Omental fat pad (tissue), 4 donors: ENCODE data around the gene AFAP1. TPM values are rescaled to one million over a fixed set of nuclear protein-coding genes. Genes with fewer than 3 reads are reported as not detected.

Experiments used
- ATAC-seq: fragments of 150-250 bp; one replicate; pipeline ENCODE4 v1.9.1; 2016; ENCODE audit warnings: mild to moderate bottlenecking, moderate library complexity; ENCODE audit not compliant: low FRiP score
- DNase-seq: peaks from one replicate; pipeline ENCODE4 v3.0.0-alpha.2; 2019; ENCODE audit warnings: low spot score
- CTCF ChIP-seq, 3 donors: fragments of 450-650 bp; IDR thresholded peaks; one replicate each; pipeline ENCODE4 v1.5.1; 2016 to 2017; ENCODE audit warnings: antibody characterized with exemption in 3 of 3, mild to moderate bottlenecking in 3 of 3, moderate library complexity in 2 of 3
- total RNA-seq, 4 donors: library from RNA; depleted of rRNA; stranded (reverse); fragments of >200 nt; gene quantifications; one replicate each; pipeline ENCODE4 v1.1.0, GENCODE V29; 2016

Gene AFAP1
- total RNA-seq, 4 donors from 2014 or later: 24.6 to 35.5 (median 26.9) TPM

- DNase-seq (no peak), ATAC-seq (no peak)
- TF ChIP-seq CTCF (IDR thresholded peaks at IDR 0.05): no peak
These were observed 99.8 kb downstream of the AFAP1 start for GRCh38 chr4:7839856-7840255.

- ATAC-seq (no peak), DNase-seq (no peak)
- TF ChIP-seq CTCF (IDR thresholded peaks at IDR 0.05): no peak
These were observed 101.4 kb downstream of the AFAP1 start for GRCh38 chr4:7838136-7838782.

- ATAC-seq (no peak), DNase-seq (no peak)
- TF ChIP-seq CTCF (IDR thresholded peaks at IDR 0.05): no peak
These were observed 102.0 kb downstream of the AFAP1 start for GRCh38 chr4:7837597-7838135.

GRCh38 chr4:7831858-7832730, 107.6 kb downstream of the AFAP1 start:
- ATAC-seq (no peak), DNase-seq (no peak)
- TF ChIP-seq CTCF (IDR thresholded peaks at IDR 0.05): no peak

GRCh38 chr4:7831330-7831729, 108.3 kb downstream of the AFAP1 start:
- no peak for TF ChIP-seq CTCF (IDR thresholded peaks at IDR 0.05)
- no peak for ATAC-seq
- no peak for DNase-seq

GRCh38 chr4:7830747-7831146, 108.9 kb downstream of the AFAP1 start:
- no peak for TF ChIP-seq CTCF (IDR thresholded peaks at IDR 0.05)
- DNase-seq (no peak), ATAC-seq (no peak)
